NOMO-1 treated with DMSO at 0.1 percent for 48 hours (cell line): ENCODE results near the gene MBNL2.

Experiments used
- DNase-seq: peaks from one replicate; lab custom pipeline; 2025; ENCODE audit not compliant: unreplicated experiment; lab: John Stamatoyannopoulos, UW

Gene MBNL2, protein sequence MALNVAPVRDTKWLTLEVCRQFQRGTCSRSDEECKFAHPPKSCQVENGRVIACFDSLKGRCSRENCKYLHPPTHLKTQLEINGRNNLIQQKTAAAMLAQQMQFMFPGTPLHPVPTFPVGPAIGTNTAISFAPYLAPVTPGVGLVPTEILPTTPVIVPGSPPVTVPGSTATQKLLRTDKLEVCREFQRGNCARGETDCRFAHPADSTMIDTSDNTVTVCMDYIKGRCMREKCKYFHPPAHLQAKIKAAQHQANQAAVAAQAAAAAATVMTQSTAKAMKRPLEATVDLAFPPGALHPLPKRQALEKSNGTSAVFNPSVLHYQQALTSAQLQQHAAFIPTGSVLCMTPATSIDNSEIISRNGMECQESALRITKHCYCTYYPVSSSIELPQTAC

DNA sequence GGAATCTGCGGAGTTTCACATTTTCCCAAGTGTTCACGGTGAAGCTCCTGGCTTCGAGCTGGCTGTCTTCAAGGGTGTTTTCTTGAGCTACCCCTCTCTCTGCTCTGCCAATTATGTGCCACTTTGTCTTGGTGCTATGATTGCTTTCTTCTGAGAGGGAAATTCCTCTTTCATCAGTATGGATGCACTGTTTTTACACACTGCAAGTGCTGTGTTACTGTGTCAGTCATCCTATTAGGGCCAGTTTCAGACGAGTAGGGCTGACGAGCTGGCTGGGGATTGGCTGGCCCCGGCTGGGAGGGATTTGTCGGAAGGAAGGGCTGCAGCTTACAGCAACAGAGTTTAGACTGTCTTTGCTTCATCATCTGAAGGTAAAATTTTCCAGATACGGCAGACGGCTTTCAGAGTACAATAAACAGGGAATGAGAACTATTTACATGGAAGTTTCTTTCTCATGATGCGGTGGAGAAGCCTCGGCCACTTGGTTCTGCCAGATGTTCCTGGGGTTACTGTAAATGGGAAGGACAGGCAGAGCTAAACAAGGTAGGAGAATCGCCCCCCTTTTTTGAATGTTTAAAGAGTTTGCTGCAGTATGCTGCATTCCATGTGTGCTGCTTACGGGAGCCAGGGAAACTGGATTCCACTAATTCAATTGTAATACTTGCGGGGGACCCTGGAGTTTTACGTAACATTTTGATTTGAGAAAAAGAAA lies at the start of gene MBNL2:
Gene MBNL2, plus strand, starts transcription at position 345 of the 712 bp plus-strand sequence. CDS start 53,903 bp downstream, outside the sequence.
- peak; percentile 96 for DNase-seq

DNA sequence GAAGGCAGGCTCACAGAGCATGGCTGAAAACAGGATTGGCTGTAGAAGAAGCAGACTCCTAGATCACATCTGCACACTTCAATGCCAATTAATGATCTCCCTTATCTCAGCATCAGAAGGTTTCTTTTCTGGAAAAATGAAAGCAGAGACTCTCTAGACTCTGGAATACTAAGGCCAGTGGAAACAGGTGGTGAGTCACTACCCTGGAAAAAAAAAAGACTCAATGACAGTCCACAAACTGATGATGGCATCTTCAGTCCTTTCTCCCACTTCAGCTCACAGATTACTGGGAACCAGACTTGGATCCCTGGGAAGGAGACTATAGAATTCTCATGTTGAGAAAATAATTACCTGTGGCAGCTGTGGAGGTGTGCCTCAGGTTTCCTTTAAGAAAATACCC lies 47.5 kb upstream of the MBNL2 start:
- no peak for DNase-seq

DNA sequence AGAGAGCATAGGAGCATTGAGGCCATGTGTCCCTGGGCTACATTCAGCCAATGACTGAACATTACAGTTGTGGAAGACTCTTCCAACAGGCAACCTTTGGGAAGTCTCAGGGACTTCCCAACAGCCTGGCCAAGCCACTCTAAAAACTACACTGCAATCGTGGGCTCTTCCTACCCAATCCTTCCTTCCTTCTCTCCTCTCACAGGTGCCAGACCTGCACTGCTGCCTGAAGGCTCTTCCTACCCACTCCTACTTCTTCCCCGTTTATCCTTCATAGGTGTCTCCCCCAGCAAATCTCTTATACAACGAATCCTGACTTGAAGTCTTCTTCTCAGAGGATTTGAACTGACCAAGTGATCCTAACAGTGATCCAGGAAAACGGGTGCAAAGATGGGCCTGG lies 47.1 kb upstream of the MBNL2 start:
- no peak for DNase-seq

DNA sequence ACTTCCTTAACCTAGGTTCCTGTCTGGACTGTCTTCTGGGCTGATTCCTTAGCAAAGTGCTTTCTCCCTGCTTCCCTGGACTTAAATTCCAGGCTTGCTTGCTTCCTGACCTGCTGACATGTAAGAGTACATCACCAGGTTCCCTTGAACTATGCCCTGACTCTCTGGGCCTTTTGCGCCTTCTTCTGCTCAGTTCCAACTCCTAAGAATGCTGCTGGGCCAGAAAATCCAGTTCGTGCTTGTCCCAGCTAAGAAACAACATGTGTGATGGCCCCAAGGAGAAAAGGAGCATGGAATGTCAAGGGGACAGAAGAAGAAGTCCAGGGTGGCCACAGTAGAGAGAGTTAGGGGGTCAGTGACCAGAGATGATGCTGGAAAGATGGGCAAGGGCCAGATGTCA lies 42.6 kb upstream of the MBNL2 start:
- DNase-seq: no peak

DNA sequence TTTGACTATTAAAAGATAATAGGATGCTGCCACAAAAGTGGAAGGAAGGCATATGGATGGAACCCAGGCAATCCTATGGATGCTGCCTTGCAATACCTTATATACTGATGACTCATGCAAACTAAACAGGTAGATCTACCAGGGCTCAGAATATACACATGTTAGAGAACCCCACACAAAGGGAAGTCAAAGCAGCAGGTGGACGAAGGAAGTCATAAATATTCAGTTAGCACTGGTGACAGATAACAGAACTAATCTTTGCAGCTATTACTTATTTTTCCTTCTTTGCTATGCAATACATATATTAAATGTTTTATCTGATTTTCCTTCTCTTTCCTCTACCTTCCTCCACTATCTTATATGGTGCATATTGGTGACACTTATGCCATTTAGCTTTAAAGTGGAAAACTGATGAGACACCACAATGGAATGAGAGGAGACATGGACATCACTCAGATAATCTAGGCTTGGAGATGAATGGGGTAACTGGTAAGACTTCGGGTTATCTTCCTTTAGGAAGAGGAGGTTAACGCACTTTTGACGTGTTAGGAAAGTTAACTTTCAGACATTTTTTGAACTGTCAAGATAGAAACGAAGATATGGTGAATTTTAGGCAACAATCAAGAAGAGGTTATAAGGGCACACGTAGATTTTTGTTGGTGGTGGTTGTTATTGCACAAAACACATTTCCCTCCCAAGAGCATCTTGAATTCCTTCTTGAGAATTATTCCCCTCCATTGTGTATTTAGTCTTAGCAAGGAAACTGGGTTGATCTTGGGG lies 39.8 kb upstream of the MBNL2 start:
- peak; percentile 37 for DNase-seq

DNA sequence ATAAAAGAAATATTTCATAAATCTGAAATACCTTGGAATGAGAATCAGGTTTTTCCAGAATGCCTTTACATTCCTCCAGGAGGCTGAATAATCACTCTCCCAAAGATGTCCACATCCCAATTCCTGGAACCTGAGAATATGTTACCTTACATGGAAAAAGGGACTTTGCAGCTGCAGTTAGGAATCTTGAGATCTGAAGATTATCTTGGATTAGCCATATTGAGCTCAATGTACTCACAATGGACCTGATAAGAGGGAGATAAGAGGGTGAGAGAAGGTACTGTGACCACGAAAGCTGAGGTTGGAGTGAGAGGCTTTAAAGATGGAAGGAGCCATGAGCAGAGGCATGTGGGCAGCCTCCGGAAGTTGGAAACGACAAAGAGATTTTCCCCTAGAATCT lies 36.8 kb upstream of the MBNL2 start:
- no peak for DNase-seq

DNA sequence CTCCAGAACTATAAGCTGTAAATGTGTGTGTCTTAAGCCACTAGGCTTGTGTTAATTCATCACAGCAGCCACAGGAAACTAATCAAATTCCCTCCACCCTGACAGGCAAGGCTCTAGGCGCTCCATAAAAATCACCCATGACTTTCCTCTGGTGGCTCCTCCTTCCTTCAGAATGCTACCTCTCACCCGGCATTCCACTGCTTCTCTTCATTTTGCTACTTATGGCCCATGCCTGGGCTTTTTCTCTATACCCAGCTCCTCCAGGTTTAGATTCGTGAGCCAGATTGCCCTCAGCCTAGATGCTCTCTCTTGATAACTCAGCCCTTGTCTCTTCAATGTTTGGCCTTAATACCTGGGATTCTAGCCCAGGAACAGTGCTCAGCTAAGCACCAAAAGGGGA lies 36.4 kb upstream of the MBNL2 start:
- DNase-seq: no peak

DNA sequence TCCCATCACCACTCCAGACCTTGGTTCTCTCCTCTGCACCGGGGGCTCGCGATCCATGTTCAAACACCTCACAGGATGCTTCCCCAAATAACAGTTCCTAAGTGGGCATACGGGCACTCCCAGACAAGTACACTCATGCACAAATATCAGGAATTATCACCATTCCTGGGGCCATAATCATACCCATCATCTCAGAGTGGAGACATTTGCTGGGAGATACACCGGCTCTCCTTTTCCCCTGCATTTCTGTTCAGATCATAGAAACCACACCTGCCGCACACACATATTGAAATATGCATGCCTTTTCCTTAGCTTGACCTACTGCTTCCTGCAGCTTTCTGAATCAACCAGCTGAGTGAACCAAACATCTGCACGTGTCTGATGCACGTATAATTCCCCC lies 33.9 kb upstream of the MBNL2 start:
- no peak for DNase-seq

DNA sequence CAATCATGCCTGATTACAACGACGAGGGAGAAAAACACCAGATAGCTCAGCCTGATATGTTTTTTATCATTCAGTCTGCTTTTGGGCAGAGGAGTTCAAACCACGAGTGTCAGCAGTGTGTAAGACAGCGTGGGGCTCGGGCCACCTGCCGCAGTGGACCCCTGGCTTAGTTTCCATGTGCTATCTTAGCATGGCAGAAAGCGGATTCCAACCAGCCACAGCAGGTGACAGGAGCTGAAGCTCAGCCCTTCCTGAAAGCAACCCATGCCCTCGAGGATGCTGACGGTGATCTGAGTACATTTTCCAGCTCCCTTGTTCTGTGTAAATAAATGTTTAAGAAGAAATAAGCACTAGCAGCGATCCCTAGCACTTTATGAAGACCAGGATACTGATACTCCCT lies 32.2 kb upstream of the MBNL2 start:
- no peak for DNase-seq

DNA sequence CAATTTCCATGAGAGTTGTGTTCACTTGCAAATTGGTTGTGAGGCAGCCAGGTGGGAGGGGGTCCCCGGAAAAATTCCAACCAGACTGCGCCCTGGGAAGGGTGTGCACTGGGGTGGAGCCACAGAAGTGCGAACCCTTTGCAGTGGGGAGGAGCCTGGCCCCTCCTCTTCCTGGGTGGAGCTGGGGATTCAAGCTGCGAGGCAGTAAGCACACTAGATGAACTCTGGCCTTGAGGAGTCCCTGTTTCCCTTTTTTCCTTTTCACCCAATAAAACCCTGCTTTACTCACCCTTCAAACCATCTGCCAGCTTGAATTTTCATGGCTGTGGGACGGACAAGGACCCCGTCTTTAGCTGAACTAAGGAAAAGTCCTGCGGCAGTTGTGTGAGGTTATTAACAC lies 31.0 kb upstream of the MBNL2 start:
- no peak for DNase-seq

DNA sequence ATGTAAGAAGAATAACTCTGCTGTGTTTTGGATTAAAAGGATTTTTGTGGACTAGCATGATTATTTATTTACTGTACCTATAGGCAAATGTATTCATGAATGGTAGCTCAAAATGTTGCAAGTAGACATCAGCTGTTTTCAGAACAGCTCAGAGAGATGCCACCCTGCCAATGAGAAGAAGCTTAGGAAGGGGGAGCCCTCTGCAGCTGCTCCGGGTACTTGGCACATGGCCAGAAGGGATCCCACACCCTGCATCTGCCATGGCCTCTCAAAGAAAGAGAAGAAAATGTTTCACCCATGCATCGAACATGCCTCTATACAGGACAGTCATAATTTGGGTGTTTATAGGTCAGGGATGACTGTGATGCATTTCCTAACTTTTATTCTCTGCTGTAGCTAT lies 30.5 kb upstream of the MBNL2 start:
- no peak for DNase-seq

DNA sequence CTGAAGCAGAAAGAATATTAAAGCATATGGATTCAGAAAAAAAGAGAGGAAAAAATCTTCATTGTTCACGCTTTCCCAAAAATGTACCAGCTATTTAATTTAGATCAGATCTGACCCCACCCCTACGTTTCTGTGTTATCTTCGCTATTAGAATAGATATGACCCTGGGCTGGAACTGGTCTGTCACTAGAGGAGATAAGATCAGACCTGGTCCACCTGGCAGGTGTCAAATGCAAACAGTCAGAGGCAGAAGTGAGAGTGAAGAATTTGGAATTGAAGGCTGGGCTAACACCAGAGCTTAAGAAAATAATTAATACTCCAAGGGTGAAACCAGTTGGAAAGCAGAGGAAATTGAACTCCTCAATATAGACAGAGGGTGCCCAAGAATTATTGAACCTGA lies 30.0 kb upstream of the MBNL2 start:
- DNase-seq: no peak

DNA sequence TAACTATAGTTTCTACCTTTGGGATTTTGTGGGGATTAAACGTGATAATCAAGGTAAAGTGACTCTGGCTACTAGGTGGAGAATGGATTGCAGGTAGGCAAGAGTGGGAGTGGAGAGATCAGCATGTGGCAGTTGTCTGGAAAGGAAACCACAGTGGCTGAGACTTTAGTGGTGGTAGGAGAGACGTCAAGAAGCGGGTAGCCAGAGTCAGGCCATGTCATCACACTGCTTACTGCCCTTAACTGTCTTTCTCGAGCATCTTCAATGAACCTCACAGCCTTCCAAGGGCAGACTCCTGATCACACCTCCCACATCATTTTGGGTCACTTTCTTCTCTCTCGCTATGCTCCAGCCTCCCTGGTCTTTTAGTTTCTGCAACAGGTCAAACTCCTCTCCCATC lies 28.6 kb upstream of the MBNL2 start:
- no peak for DNase-seq

DNA sequence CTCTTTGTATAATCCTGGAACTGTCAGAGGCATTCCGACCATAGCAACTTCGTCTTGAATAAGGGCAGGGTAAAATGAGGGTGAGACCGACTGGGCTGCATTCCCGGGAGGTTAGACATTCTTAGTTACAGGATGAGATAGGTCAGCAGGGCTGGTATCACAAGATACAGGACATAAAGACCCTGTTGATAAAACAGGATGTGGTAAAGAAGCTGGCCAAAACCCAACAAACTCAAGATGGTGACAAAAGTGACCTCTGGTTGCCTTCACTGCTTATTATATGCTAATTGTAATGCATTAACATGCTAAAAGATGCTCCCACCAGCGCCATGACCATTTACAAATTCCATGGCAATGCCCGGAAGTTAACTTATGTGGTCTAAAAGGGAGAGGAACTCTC lies 27.7 kb upstream of the MBNL2 start:
- DNase-seq: no peak

DNA sequence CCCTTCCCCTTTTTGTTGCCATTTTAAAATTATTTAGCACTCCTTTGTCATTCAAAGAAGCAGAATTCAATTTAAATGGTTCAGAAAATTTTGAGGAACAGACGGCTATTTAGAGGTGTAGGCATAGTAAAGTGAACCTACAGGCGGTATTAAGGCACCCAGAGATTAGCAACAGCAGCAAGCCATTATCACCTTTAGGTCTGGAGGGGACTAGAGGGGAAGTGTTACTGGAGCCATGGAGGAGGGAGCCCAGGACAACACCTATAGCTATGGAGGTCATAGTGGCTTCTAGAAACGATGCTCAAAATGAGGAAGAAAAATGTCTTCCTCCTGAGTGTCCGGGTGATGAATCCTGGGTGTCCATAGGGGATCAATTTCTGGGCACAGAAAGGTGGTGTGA lies 25.8 kb upstream of the MBNL2 start:
- DNase-seq: no peak

DNA sequence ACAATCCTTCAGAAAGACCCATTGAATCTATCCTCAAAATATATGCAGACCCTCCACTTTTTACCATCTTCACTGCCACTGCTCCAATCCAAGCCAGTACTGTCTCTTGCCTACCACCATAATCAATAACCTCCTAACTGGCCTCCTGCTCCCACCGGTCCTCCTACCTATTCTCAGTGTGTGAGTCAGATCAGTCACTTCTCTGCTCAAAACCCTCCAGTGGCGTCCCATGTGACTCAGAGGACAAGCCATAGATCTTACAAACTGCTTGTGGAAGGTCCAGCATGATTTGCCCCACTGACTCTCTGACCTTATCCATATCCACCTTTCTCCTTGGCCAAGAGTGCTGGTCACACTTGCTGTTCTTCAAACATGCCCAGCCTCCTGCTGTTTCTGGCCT lies 23.4 kb upstream of the MBNL2 start:
- DNase-seq: no peak

DNA sequence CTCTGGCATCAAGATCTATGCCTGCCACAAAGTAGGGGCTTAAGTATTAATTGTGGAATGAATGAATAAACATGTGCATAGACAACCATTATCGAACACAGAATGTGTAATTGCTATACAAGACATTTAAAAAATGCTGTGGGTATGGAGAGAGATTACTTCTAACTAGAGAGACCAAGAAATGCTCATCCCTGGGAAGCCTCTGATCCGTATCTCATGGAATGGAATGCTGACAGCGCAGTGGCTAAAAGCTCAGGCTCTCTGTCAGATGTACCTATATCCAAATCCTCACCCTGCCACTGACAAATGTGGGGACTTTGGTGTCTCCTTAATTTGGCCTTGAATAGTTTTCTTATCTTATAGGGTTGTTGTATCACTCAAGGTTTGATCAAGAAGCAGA lies 22.7 kb upstream of the MBNL2 start:
- DNase-seq: no peak

DNA sequence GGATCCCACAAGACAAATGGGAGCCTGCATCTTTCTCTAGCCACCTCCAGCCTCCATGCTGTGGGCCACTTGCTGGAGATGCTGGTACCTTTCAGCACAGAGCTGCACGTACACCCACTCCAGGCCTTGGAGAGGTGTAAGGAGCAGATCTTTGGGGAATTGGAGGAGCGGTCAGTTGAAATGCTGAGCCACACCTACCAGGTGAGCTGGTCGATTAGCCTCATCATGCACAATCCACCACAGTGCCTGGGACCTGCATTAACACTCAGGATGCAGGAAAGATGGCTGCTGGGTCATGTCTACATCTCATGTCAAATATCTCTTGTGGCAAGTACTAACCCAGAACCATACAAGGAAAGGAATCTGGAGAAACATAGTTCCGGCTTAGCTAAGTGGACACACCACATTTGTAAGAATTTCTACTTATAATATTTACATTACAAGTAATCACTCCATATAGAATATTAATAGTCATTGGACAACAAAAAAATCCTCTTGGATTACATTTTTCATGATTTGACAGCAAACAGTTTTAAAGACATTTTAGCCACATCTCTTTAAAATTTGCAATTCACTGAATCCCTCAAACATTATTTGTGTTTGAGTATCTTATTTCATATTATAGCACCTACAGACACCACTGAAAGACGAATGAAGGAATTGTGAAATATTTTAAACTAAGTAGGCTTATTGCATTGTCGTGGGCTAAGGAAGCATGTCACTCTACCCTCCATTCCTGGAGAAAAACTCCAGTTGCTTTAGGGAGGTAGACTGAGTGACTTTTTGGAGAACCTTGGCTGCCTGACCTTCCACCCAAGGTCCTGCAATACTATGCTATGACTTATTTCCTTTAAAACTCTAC lies 21.8 kb upstream of the MBNL2 start:
- DNase-seq: no peak

DNA sequence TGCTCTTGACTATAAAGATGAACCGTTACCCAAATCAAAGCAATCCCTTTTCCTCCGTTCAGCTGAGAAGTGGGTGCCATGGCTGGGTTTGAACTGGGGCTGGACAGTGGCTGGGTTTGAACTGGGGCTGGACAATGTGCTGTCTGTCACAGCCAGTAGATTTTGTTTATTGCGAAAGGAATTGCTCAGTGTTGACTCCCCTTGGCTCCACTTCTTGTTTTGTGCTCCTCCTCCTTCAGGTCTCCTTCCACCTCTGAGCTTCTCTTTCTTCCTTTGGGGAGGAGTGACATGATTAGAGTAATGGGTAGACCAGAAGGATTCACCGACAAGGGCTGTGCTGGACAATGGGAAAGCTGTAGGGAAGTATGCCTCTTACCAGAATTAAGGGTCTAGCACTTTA lies 19.4 kb upstream of the MBNL2 start:
- DNase-seq: peak; percentile 81

DNA sequence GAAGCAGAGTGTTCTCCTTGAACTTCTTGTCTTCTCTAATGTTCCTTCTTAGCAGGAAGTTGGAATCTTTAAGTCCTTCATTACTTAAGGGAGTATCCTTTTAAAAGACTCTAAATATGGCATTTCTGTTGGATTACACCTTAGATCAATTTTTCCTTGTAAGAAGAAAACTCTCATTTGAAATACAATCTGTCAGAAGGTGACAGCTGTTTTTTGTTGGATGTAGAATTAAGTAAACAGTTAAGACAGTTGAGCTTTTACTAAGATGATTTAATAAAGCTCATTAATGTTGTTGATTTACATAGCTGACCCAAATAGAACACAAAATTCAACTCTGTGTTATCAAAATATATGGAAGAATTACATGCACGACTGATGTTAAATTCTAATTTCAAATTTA lies 16.7 kb upstream of the MBNL2 start:
- no peak for DNase-seq

DNA sequence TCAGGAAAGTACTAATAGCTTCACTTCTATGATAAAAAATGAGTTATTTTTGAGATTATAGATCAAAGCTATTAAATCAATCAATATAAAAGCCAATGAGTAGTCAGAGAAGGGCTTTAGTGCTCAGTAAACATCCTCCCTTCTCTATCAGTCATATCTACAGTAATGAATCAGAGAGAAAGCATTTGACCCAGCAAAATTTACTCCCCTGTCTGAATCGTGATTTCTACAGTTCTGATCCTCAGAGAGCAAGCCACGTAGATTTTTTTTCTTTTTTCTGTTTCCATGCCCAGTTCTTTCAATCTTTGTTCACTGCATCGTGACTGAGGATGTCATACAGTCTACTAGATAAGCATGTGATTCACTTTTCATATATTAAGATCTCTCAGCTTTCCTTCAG lies 16.2 kb upstream of the MBNL2 start:
- DNase-seq: no peak
